ENCODE data around the gene CREBBP.

DNA sequence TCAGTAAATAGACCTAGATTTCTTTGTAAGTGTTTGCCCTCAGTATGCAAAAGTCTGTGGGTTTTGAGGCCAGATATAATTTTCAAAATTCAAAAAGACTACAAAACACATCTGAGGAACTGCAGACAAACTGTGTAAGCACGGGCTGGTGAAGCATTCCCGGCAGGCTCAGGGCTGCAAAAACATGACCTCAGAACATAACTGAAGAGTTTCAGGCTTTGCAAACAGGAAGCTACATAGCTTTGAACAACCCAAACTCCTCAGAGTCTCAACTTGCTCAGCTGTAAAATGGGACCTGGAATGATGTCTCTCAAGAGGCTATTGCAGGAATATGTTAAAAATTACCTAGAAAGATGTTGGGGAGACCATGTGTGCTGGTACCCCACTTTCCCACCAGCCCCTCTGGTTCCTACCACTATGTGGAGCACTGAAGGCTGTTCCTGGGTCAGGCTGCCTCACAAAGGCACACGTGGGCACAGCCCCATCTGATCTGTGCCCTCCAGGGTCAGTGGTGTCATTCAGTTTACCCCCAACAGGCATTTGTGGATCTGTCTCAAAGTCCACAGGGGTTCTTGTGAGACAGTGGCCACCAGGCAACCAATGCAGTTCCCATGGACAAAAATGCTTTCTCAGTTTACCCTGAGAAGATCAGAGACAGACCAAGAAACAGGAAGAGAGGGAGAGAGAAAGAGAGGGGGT, 72.9 kb downstream of the CREBBP start:
- TF ChIP-seq, protein P1, sequence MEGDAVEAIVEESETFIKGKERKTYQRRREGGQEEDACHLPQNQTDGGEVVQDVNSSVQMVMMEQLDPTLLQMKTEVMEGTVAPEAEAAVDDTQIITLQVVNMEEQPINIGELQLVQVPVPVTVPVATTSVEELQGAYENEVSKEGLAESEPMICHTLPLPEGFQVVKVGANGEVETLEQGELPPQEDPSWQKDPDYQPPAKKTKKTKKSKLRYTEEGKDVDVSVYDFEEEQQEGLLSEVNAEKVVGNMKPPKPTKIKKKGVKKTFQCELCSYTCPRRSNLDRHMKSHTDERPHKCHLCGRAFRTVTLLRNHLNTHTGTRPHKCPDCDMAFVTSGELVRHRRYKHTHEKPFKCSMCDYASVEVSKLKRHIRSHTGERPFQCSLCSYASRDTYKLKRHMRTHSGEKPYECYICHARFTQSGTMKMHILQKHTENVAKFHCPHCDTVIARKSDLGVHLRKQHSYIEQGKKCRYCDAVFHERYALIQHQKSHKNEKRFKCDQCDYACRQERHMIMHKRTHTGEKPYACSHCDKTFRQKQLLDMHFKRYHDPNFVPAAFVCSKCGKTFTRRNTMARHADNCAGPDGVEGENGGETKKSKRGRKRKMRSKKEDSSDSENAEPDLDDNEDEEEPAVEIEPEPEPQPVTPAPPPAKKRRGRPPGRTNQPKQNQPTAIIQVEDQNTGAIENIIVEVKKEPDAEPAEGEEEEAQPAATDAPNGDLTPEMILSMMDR (IDR thresholded peaks at IDR 0.05), result no peak
- TF ChIP-seq POLR2A (IDR thresholded peaks at IDR 0.05), result no peak
